ENCODE data around the gene KANSL1.

DNA sequence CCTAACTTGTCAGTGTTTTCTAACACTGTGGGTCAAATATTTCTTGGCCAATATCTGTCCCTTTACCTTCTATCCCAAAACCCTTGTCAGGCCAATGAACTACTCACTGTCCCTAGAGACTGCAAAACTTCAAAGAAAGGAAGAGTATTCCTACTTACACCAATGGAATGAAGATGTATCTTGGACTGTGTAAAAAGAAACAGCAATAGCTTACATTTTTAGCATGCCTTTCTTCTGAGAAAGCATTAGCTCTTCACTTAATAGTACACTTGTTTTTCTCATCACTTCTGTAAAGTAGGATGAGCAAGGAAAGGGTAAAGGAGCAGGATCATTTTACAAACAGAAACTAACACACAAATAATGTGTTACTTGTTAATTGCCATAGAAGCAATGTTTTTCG lies 120.2 kb downstream of the KANSL1 start:
- TF ChIP-seq, protein P1, sequence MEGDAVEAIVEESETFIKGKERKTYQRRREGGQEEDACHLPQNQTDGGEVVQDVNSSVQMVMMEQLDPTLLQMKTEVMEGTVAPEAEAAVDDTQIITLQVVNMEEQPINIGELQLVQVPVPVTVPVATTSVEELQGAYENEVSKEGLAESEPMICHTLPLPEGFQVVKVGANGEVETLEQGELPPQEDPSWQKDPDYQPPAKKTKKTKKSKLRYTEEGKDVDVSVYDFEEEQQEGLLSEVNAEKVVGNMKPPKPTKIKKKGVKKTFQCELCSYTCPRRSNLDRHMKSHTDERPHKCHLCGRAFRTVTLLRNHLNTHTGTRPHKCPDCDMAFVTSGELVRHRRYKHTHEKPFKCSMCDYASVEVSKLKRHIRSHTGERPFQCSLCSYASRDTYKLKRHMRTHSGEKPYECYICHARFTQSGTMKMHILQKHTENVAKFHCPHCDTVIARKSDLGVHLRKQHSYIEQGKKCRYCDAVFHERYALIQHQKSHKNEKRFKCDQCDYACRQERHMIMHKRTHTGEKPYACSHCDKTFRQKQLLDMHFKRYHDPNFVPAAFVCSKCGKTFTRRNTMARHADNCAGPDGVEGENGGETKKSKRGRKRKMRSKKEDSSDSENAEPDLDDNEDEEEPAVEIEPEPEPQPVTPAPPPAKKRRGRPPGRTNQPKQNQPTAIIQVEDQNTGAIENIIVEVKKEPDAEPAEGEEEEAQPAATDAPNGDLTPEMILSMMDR (IDR thresholded peaks at IDR 0.05; ENCODE audit: low read depth, low read length) = no peak
- no peak for TF ChIP-seq POLR2A (IDR thresholded peaks at IDR 0.05; ENCODE audit: extremely low read depth, insufficient read length)
- no peak for TF ChIP-seq MYC (IDR thresholded peaks at IDR 0.05; ENCODE audit: low read depth, low read length)
- TF ChIP-seq, protein P2, sequence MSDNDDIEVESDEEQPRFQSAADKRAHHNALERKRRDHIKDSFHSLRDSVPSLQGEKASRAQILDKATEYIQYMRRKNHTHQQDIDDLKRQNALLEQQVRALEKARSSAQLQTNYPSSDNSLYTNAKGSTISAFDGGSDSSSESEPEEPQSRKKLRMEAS (IDR thresholded peaks at IDR 0.05; ENCODE audit: low read depth, low read length) = no peak

Measured in NB4 (cell line).